SKM-1 treated with dmso at 0.1 percent for 144 hours (cell line): ENCODE data around the gene WNT4.

Source experiments
- DNase-seq: peaks from one replicate; lab custom pipeline; 2025; ENCODE audit not compliant: unreplicated experiment; lab: John Stamatoyannopoulos, UW

Gene WNT4

GRCh38 chr1:22164841-22165808 is 22.2 kb upstream of the WNT4 start:
- DNase-seq, result no peak

GRCh38 chr1:22163564-22163963 is 20.7 kb upstream of the WNT4 start:
- no peak for DNase-seq

GRCh38 chr1:22163137-22163536 is 20.2 kb upstream of the WNT4 start:
- DNase-seq, result no peak

- no peak for DNase-seq
Measured at GRCh38 chr1:22159891-22160290, 17.0 kb upstream of the WNT4 start.

- DNase-seq, result no peak
Measured at GRCh38 chr1:22158654-22159053, 15.8 kb upstream of the WNT4 start.

GRCh38 chr1:22157359-22157966 is 14.6 kb upstream of the WNT4 start:
- DNase-seq, result no peak

GRCh38 chr1:22155517-22155916 is 12.6 kb upstream of the WNT4 start:
- DNase-seq, result no peak

- DNase-seq, result no peak
Measured at GRCh38 chr1:22154626-22155025, 11.7 kb upstream of the WNT4 start.

GRCh38 chr1:22153660-22154437 is 11.0 kb upstream of the WNT4 start:
- DNase-seq, result no peak

- no peak for DNase-seq
Measured at GRCh38 chr1:22150923-22151322, 8.0 kb upstream of the WNT4 start.

- DNase-seq, result no peak
Measured at GRCh38 chr1:22142315-22143064, 407 bp downstream of the WNT4 start.

GRCh38 chr1:22141554-22142314 is 1.2 kb downstream of the WNT4 start:
- no peak for DNase-seq

GRCh38 chr1:22140694-22141093 is 2.2 kb downstream of the WNT4 start:
- no peak for DNase-seq

GRCh38 chr1:22139817-22140216 is 3.1 kb downstream of the WNT4 start:
- DNase-seq, result no peak

- DNase-seq, result no peak
Measured at GRCh38 chr1:22139066-22139594, 3.8 kb downstream of the WNT4 start.

- no peak for DNase-seq
Measured at GRCh38 chr1:22137004-22137720, 5.7 kb downstream of the WNT4 start.

- no peak for DNase-seq
Measured at GRCh38 chr1:22133931-22134324, 9.0 kb downstream of the WNT4 start.

- no peak for DNase-seq
Measured at GRCh38 chr1:22133247-22133930, 9.5 kb downstream of the WNT4 start.
